Transverse colon (tissue), 4 donors: ENCODE data around the gene USP13.

Experiments
- CTCF ChIP-seq, 5 experiments: fragments of 200-600 bp in 3 of 5; fragments of 450-650 bp in 2 of 5; sonication (generic) in 3 of 5; IDR thresholded peaks; 1 replicate in 2 of 5; 2 replicates in 3 of 5; pipeline ENCODE4 v1.5.1; 2016 to 2017; ENCODE audit warnings: antibody characterized with exemption in 5 of 5, inconsistent platforms in 3 of 5, mild to moderate bottlenecking in 2 of 5, moderate library complexity in 1 of 5
- EP300 ChIP-seq: sonication (generic); formaldehyde crosslinking; IDR thresholded peaks from one replicate; pipeline ENCODE4 v1.6.1; 2017; ENCODE audit warnings: antibody characterized with exemption, low read depth
- POLR2A ChIP-seq: fragments of 450-650 bp; IDR thresholded peaks from one replicate; pipeline ENCODE4 v1.6.1; 2016; ENCODE audit warnings: antibody characterized with exemption, mild to moderate bottlenecking, moderate library complexity
- POLR2AphosphoS5 ChIP-seq, 3 donors: sonication (generic); formaldehyde crosslinking; IDR thresholded peaks; one replicate each; pipeline ENCODE4 v1.6.1; 2016; ENCODE audit warnings: antibody characterized with exemption in 3 of 3

DNA sequence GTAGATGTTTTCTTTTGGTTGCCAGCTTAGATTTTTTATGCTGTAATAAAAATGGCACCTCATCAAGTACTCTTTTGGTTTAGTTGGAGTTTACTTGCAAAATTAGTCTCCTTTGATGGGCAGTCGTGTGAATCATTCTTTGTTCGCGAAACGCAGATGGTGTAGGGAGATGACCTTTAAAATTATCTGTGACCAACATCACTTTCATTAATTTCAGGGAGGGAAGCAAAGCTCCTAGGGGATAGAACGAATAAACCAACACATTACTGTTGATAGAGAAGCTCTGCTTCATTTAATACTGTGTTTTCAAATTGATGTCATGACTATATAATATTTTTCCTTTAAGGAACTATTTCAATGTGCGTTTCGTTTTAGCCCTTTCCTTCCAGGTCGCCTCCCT is 67.4 kb downstream of the USP13 start:
- TF ChIP-seq CTCF (IDR thresholded peaks at IDR 0.05): no peak
- TF ChIP-seq POLR2A: no peak
- TF ChIP-seq POLR2AphosphoS5 (IDR thresholded peaks at IDR 0.05): no peak
- TF ChIP-seq EP300: no peak
